ENCODE data around the gene PARL.
"Not testable (repeated sequence)": the region's sequence is repeated elsewhere in the genome, so short reads cannot be mapped to it uniquely, and the experiment has no call there.

The PARL gene

GRCh38 chr3:183878071-183878470 lies 6.6 kb downstream of the PARL start:
- no peaks in the 10 kb centered on the region for H3K27me3 ChIP-seq (ENCODE audit: control insufficient read depth, insufficient read depth, low read length)
- H3K4me3 ChIP-seq (ENCODE audit: low read length), result no peak overlapping the region
- H3K27ac ChIP-seq (ENCODE audit: low read length), result no peak overlapping the region
- no peak overlapping the region for H3K9ac ChIP-seq (ENCODE audit: low read length)
- no peaks in the 10 kb centered on the region for H3K4me1 ChIP-seq (ENCODE audit: control insufficient read depth, low read depth, low read length)
- no peaks in the 10 kb centered on the region for H3K9me3 ChIP-seq (ENCODE audit: control insufficient read depth, low read depth, low read length)
- H3K36me3 ChIP-seq (ENCODE audit: control insufficient read depth, low read depth, low read length), result no peaks in the 10 kb centered on the region

- not testable (repeated sequence) for H3K4me3 ChIP-seq (ENCODE audit: low read length); H3K27me3 ChIP-seq (ENCODE audit: control insufficient read depth, insufficient read depth, low read length); H3K4me1 ChIP-seq (ENCODE audit: control insufficient read depth, low read depth, low read length); H3K36me3 ChIP-seq (ENCODE audit: control insufficient read depth, low read depth, low read length); H3K9ac ChIP-seq (ENCODE audit: low read length); H3K9me3 ChIP-seq (ENCODE audit: control insufficient read depth, low read depth, low read length); H3K27ac ChIP-seq (ENCODE audit: low read length)
These were observed 7.5 kb downstream of the PARL start for GRCh38 chr3:183877227-183877626.

GRCh38 chr3:183875411-183875810 lies 9.3 kb downstream of the PARL start:
- no peaks in the 10 kb centered on the region for H3K36me3 ChIP-seq (ENCODE audit: control insufficient read depth, low read depth, low read length)
- no peaks in the 10 kb centered on the region for H3K9me3 ChIP-seq (ENCODE audit: control insufficient read depth, low read depth, low read length)
- H3K9ac ChIP-seq (ENCODE audit: low read length), result no peak overlapping the region
- no peak overlapping the region for H3K27ac ChIP-seq (ENCODE audit: low read length)
- no peak overlapping the region for H3K4me3 ChIP-seq (ENCODE audit: low read length)
- H3K4me1 ChIP-seq (ENCODE audit: control insufficient read depth, low read depth, low read length), result no peaks in the 10 kb centered on the region
- H3K27me3 ChIP-seq (ENCODE audit: control insufficient read depth, insufficient read depth, low read length), result no peaks in the 10 kb centered on the region

GRCh38 chr3:183873914-183874313 lies 10.8 kb downstream of the PARL start:
- H3K9ac ChIP-seq (ENCODE audit: low read length), result no peak overlapping the region
- no peaks in the 10 kb centered on the region for H3K4me1 ChIP-seq (ENCODE audit: control insufficient read depth, low read depth, low read length)
- H3K9me3 ChIP-seq (ENCODE audit: control insufficient read depth, low read depth, low read length), result no peaks in the 10 kb centered on the region
- no peaks in the 10 kb centered on the region for H3K27me3 ChIP-seq (ENCODE audit: control insufficient read depth, insufficient read depth, low read length)
- H3K36me3 ChIP-seq (ENCODE audit: control insufficient read depth, low read depth, low read length), result no peaks in the 10 kb centered on the region
- no peak overlapping the region for H3K4me3 ChIP-seq (ENCODE audit: low read length)
- H3K27ac ChIP-seq (ENCODE audit: low read length), result no peak overlapping the region

GRCh38 chr3:183871541-183871940 lies 13.1 kb downstream of the PARL start:
- H3K4me1 ChIP-seq (ENCODE audit: control insufficient read depth, low read depth, low read length), result no peaks in the 10 kb centered on the region
- peaks cover 11% of the 10 kb centered on the region for H3K36me3 ChIP-seq (ENCODE audit: control insufficient read depth, low read depth, low read length)
- no peak overlapping the region for H3K9ac ChIP-seq (ENCODE audit: low read length)
- H3K27me3 ChIP-seq (ENCODE audit: control insufficient read depth, insufficient read depth, low read length), result no peaks in the 10 kb centered on the region
- H3K4me3 ChIP-seq (ENCODE audit: low read length), result no peak overlapping the region
- no peaks in the 10 kb centered on the region for H3K9me3 ChIP-seq (ENCODE audit: control insufficient read depth, low read depth, low read length)
- H3K27ac ChIP-seq (ENCODE audit: low read length), result no peak overlapping the region

- H3K27me3 ChIP-seq (ENCODE audit: control insufficient read depth, insufficient read depth, low read length), result no peaks in the 10 kb centered on the region
- H3K4me3 ChIP-seq (ENCODE audit: low read length), result no peak overlapping the region
- no peak overlapping the region for H3K27ac ChIP-seq (ENCODE audit: low read length)
- no peak overlapping the region for H3K9ac ChIP-seq (ENCODE audit: low read length)
- no peaks in the 10 kb centered on the region for H3K9me3 ChIP-seq (ENCODE audit: control insufficient read depth, low read depth, low read length)
- no peaks in the 10 kb centered on the region for H3K4me1 ChIP-seq (ENCODE audit: control insufficient read depth, low read depth, low read length)
- peaks cover 21% of the 10 kb centered on the region for H3K36me3 ChIP-seq (ENCODE audit: control insufficient read depth, low read depth, low read length)
These were observed 14.1 kb downstream of the PARL start for GRCh38 chr3:183870563-183870962.

GRCh38 chr3:183868796-183869195 lies 15.9 kb downstream of the PARL start:
- peaks cover 33% of the 10 kb centered on the region for H3K36me3 ChIP-seq (ENCODE audit: control insufficient read depth, low read depth, low read length)
- H3K27me3 ChIP-seq (ENCODE audit: control insufficient read depth, insufficient read depth, low read length), result no peaks in the 10 kb centered on the region
- H3K4me3 ChIP-seq (ENCODE audit: low read length), result no peak overlapping the region
- no peaks in the 10 kb centered on the region for H3K4me1 ChIP-seq (ENCODE audit: control insufficient read depth, low read depth, low read length)
- H3K9ac ChIP-seq (ENCODE audit: low read length), result no peak overlapping the region
- H3K9me3 ChIP-seq (ENCODE audit: control insufficient read depth, low read depth, low read length), result no peaks in the 10 kb centered on the region
- no peak overlapping the region for H3K27ac ChIP-seq (ENCODE audit: low read length)

- Histone ChIP-seq H3K27ac (ENCODE audit: low read length) (no peak overlapping the region), H3K36me3 (ENCODE audit: control insufficient read depth, low read depth, low read length) (peaks cover 61% of the 10 kb centered on the region), H3K4me1 (ENCODE audit: control insufficient read depth, low read depth, low read length) (no peaks in the 10 kb centered on the region), H3K27me3 (ENCODE audit: control insufficient read depth, insufficient read depth, low read length) (no peaks in the 10 kb centered on the region), H3K9ac (ENCODE audit: low read length) (no peak overlapping the region), H3K9me3 (ENCODE audit: control insufficient read depth, low read depth, low read length) (no peaks in the 10 kb centered on the region), H3K4me3 (ENCODE audit: low read length) (no peak overlapping the region)
These were observed 22.1 kb downstream of the PARL start for GRCh38 chr3:183862610-183863009.

GRCh38 chr3:183857863-183858262 lies 26.8 kb downstream of the PARL start:
- no peaks in the 10 kb centered on the region for H3K27me3 ChIP-seq (ENCODE audit: control insufficient read depth, insufficient read depth, low read length)
- no peaks in the 10 kb centered on the region for H3K4me1 ChIP-seq (ENCODE audit: control insufficient read depth, low read depth, low read length)
- no peak overlapping the region for H3K9ac ChIP-seq (ENCODE audit: low read length)
- peaks cover 40% of the 10 kb centered on the region for H3K36me3 ChIP-seq (ENCODE audit: control insufficient read depth, low read depth, low read length)
- H3K27ac ChIP-seq (ENCODE audit: low read length), result no peak overlapping the region
- H3K9me3 ChIP-seq (ENCODE audit: control insufficient read depth, low read depth, low read length), result no peaks in the 10 kb centered on the region
- no peak overlapping the region for H3K4me3 ChIP-seq (ENCODE audit: low read length)

- H3K36me3 ChIP-seq (ENCODE audit: control insufficient read depth, low read depth, low read length), result peaks cover 22% of the 10 kb centered on the region
- H3K4me1 ChIP-seq (ENCODE audit: control insufficient read depth, low read depth, low read length), result no peaks in the 10 kb centered on the region
- H3K27me3 ChIP-seq (ENCODE audit: control insufficient read depth, insufficient read depth, low read length), result no peaks in the 10 kb centered on the region
- no peaks in the 10 kb centered on the region for H3K9me3 ChIP-seq (ENCODE audit: control insufficient read depth, low read depth, low read length)
- no peak overlapping the region for H3K4me3 ChIP-seq (ENCODE audit: low read length)
- no peak overlapping the region for H3K27ac ChIP-seq (ENCODE audit: low read length)
- no peak overlapping the region for H3K9ac ChIP-seq (ENCODE audit: low read length)
These were observed 30.2 kb downstream of the PARL start for GRCh38 chr3:183854318-183855035.

- Histone ChIP-seq H3K9ac (ENCODE audit: low read length) (no peak overlapping the region), H3K27me3 (ENCODE audit: control insufficient read depth, insufficient read depth, low read length) (no peaks in the 10 kb centered on the region), H3K36me3 (ENCODE audit: control insufficient read depth, low read depth, low read length) (peaks cover 62% of the 10 kb centered on the region), H3K9me3 (ENCODE audit: control insufficient read depth, low read depth, low read length) (no peaks in the 10 kb centered on the region), H3K4me1 (ENCODE audit: control insufficient read depth, low read depth, low read length) (no peaks in the 10 kb centered on the region), H3K27ac (ENCODE audit: low read length) (no peak overlapping the region), H3K4me3 (ENCODE audit: low read length) (no peak overlapping the region)
These were observed 38.9 kb downstream of the PARL start for GRCh38 chr3:183845608-183846288.

GRCh38 chr3:183845090-183845489 lies 39.6 kb downstream of the PARL start:
- no peak overlapping the region for H3K9ac ChIP-seq (ENCODE audit: low read length)
- H3K36me3 ChIP-seq (ENCODE audit: control insufficient read depth, low read depth, low read length), result peaks cover 61% of the 10 kb centered on the region
- no peaks in the 10 kb centered on the region for H3K27me3 ChIP-seq (ENCODE audit: control insufficient read depth, insufficient read depth, low read length)
- H3K9me3 ChIP-seq (ENCODE audit: control insufficient read depth, low read depth, low read length), result no peaks in the 10 kb centered on the region
- no peak overlapping the region for H3K4me3 ChIP-seq (ENCODE audit: low read length)
- H3K4me1 ChIP-seq (ENCODE audit: control insufficient read depth, low read depth, low read length), result no peaks in the 10 kb centered on the region
- H3K27ac ChIP-seq (ENCODE audit: low read length), result no peak overlapping the region

Data from iPS-18a (cell line).